ENCODE results near the gene POLR2J. TPM values are rescaled to one million over a fixed set of nuclear protein-coding genes. Genes with fewer than 3 reads are reported as not detected.

POLR2J gene
- polyA plus RNA-seq, 1 experiment = 46.9 TPM

DNA sequence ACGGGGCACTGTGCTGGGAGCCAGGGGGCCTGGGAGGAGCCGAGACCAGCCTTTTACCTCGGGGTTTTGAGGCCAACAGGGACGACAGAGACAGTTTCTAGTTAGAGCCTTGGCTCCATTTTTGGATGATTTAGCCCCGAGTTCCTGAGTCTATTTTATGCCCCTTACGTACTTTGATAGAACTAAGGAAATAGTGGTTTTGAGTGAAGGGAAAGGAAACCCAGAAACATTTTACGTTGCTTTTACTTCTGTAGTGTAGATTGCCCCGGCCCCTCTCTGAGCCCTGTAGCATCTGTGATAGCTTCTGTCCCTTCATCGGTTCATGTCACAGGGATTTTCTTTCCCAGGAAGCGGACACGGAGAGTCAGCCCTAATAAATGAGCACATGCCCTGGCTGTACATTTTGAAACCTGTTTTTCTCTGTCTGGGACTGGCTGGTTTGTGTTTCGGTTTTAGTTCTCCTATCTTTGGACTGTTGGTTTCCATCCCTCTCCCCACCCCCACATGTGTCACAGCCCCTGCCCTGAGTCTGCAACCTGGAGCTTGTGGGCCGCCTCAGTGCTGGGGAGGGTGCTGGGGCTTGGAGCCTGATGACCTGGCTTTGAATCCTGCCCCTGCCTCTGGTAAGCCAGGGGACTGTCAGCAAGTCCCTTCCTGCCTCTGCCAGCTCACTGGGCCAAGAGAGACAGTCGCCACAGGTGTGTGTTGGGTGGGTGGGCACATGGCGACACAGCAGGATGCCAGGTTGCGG is 52.3 kb downstream of the POLR2J start:
- CTCF ChIA-PET = no interaction called here
- Histone ChIP-seq H3K36me3 (ENCODE audit: control insufficient read depth, insufficient read depth, low read length) (peaks cover 15% of the 10 kb centered on the region), H3K27me3 (ENCODE audit: control insufficient read depth, insufficient read depth, low read length) (no peaks in the 10 kb centered on the region), H3K4me3 (ENCODE audit: low read depth, low read length) (no peak overlapping the region)
- DNase-seq (ENCODE audit: low read depth) = no peak
- TF ChIP-seq CTCF (IDR thresholded peaks at IDR 0.05; ENCODE audit: insufficient read depth, low read depth, low read length) = no peak
- POLR2A ChIA-PET = no interaction called here

GRCh38 chr7:102425639-102426267 is 53.0 kb downstream of the POLR2J start:
- H3K27me3 ChIP-seq (ENCODE audit: control insufficient read depth, insufficient read depth, low read length) = no peaks in the 10 kb centered on the region
- H3K4me3 ChIP-seq (ENCODE audit: low read depth, low read length) = no peak overlapping the region
- POLR2A ChIA-PET = no interaction called here
- CTCF ChIA-PET = no interaction called here
- peaks cover 15% of the 10 kb centered on the region for H3K36me3 ChIP-seq (ENCODE audit: control insufficient read depth, insufficient read depth, low read length)
- no peak for TF ChIP-seq CTCF (IDR thresholded peaks at IDR 0.05; ENCODE audit: insufficient read depth, low read depth, low read length)
- no peak for DNase-seq (ENCODE audit: low read depth)

DNA sequence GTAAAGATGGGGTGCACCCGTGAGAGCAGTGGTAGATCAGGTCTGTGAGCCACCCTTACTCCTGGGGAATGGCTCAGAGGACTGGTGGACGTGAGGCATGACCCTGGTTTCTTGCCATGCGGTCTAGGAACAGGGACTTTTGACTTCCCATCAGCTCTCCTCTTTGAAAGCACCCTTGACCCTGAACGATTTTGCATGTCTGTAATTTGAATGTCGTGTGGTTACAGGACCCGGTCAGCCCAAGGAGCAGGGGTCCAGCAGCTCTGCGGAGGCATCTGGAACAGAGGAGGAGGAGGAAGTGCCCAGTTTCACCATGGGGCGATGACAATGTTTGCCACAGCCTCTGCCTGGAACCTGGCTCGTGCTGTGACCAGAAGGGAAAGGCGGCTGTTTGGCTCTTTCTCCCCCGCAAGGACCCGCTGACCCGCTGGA is 53.9 kb downstream of the POLR2J start:
- TF ChIP-seq CTCF (IDR thresholded peaks at IDR 0.05; ENCODE audit: insufficient read depth, low read depth, low read length) = no peak
- Histone ChIP-seq H3K36me3 (ENCODE audit: control insufficient read depth, insufficient read depth, low read length) (peaks cover 16% of the 10 kb centered on the region), H3K27me3 (ENCODE audit: control insufficient read depth, insufficient read depth, low read length) (no peaks in the 10 kb centered on the region), H3K4me3 (ENCODE audit: low read depth, low read length) (no peak overlapping the region)
- ChIA-PET POLR2A (no interaction called here), CTCF (no interaction called here)
- no peak for DNase-seq (ENCODE audit: low read depth)

GRCh38 chr7:102424129-102424551 is 54.6 kb downstream of the POLR2J start:
- H3K36me3 ChIP-seq (ENCODE audit: control insufficient read depth, insufficient read depth, low read length) = peaks cover 16% of the 10 kb centered on the region
- no peak for DNase-seq (ENCODE audit: low read depth)
- ChIA-PET POLR2A (no interaction called here), CTCF (no interaction called here)
- H3K27me3 ChIP-seq (ENCODE audit: control insufficient read depth, insufficient read depth, low read length) = no peaks in the 10 kb centered on the region
- H3K4me3 ChIP-seq (ENCODE audit: low read depth, low read length) = no peak overlapping the region
- TF ChIP-seq CTCF (IDR thresholded peaks at IDR 0.05; ENCODE audit: insufficient read depth, low read depth, low read length) = no peak

Other genes with a start within 250 kb of the POLR2J start
- gene SH2B2, start 192.1 kb downstream of the POLR2J start, polyA plus RNA-seq (2011; rRNA removed) = 0.56 and 0.58 TPM in 2 replicates
- not detected in 2 replicates for gene SPDYE6, start 122.5 kb downstream of the POLR2J start, polyA plus RNA-seq (2011; rRNA removed)
- gene PRKRIP1, start 82.6 kb downstream of the POLR2J start, polyA plus RNA-seq (2011; rRNA removed) = 11.9 and 14.3 TPM in 2 replicates
- 27.3 and 41.6 TPM in 2 replicates for gene ORAI2, start 45.3 kb downstream of the POLR2J start, polyA plus RNA-seq (2011; rRNA removed)
- 4.5 and 5.9 TPM in 2 replicates for gene ALKBH4, start 14.1 kb downstream of the POLR2J start, polyA plus RNA-seq (2011; rRNA removed)
- gene LRWD1, start 13.9 kb downstream of the POLR2J start, polyA plus RNA-seq (2011; rRNA removed) = 8.2 and 15.1 TPM in 2 replicates
- 9.5 and 15.0 TPM in 2 replicates for gene RASA4B, start 38.9 kb upstream of the POLR2J start, polyA plus RNA-seq (2011; rRNA removed)
- 6.1 and 19.5 TPM in 2 replicates for gene UPK3BL2, start 64.8 kb upstream of the POLR2J start, polyA plus RNA-seq (2011; rRNA removed)
- not detected in 2 replicates for gene SPDYE2, start 72.3 kb upstream of the POLR2J start, polyA plus RNA-seq (2011; rRNA removed)
- 41.5 and 118 TPM in 2 replicates for gene POLR2J3, start 93.7 kb upstream of the POLR2J start, polyA plus RNA-seq (2011; rRNA removed)
- gene RASA4, start 137.8 kb upstream of the POLR2J start, polyA plus RNA-seq (2011; rRNA removed) = 26.9 and 54.5 TPM in 2 replicates
- 49.5 and 58.9 TPM in 2 replicates for gene UPK3BL1, start 163.9 kb upstream of the POLR2J start, polyA plus RNA-seq (2011; rRNA removed)
- not detected in 2 replicates for gene SPDYE2B, start 171.4 kb upstream of the POLR2J start, polyA plus RNA-seq (2011; rRNA removed)
- gene POLR2J2, start 192.7 kb upstream of the POLR2J start, polyA plus RNA-seq (2011; rRNA removed) = 3.9 and 4.5 TPM in 2 replicates

Data from BJ (cell line).